Neural progenitor cell (in vitro differentiated cells): ENCODE measurements around the gene SEZ6L.

ENCODE experiments used
- CTCF ChIP-seq: fragments of 200-600 bp; sonication (generic); IDR thresholded peaks from 2 replicates; pipeline ENCODE4 v1.5.1; 2017; ENCODE audit warnings: antibody characterized with exemption, mild to moderate bottlenecking
- EZH2 ChIP-seq: fragments of 200-600 bp; sonication (generic); IDR thresholded peaks from 2 replicates; pipeline ENCODE4 v1.6.1; 2017; ENCODE audit warnings: antibody characterized with exemption, mild to moderate bottlenecking, moderate library complexity
- EZH2phosphoT487 ChIP-seq: fragments of 200-600 bp; sonication (generic); IDR thresholded peaks from 2 replicates; pipeline ENCODE4 v1.6.1; 2017; ENCODE audit warnings: antibody characterized with exemption

GRCh38 chr22:26174280-26174679 lies 5.0 kb downstream of the SEZ6L start:
- TF ChIP-seq CTCF = peak; percentile 56
- no peak for TF ChIP-seq EZH2
- TF ChIP-seq EZH2phosphoT487 = no peak
